HG03565 (cell line): Measurements from ENCODE around the gene RCCD1.
"Not testable (repeated sequence)": the region's sequence is repeated elsewhere in the genome, so short reads cannot be mapped to it uniquely, and the experiment has no call there.

Experiments used
- ATAC-seq: cut with Tn5 transposase; IDR thresholded peaks from one replicate; pipeline ENCODE4 v1.9.1; 2021; ENCODE audit warnings: mild to moderate bottlenecking, moderate library complexity; ENCODE audit not compliant: unreplicated experiment

Gene RCCD1, protein sequence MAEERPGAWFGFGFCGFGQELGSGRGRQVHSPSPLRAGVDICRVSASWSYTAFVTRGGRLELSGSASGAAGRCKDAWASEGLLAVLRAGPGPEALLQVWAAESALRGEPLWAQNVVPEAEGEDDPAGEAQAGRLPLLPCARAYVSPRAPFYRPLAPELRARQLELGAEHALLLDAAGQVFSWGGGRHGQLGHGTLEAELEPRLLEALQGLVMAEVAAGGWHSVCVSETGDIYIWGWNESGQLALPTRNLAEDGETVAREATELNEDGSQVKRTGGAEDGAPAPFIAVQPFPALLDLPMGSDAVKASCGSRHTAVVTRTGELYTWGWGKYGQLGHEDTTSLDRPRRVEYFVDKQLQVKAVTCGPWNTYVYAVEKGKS

DNA sequence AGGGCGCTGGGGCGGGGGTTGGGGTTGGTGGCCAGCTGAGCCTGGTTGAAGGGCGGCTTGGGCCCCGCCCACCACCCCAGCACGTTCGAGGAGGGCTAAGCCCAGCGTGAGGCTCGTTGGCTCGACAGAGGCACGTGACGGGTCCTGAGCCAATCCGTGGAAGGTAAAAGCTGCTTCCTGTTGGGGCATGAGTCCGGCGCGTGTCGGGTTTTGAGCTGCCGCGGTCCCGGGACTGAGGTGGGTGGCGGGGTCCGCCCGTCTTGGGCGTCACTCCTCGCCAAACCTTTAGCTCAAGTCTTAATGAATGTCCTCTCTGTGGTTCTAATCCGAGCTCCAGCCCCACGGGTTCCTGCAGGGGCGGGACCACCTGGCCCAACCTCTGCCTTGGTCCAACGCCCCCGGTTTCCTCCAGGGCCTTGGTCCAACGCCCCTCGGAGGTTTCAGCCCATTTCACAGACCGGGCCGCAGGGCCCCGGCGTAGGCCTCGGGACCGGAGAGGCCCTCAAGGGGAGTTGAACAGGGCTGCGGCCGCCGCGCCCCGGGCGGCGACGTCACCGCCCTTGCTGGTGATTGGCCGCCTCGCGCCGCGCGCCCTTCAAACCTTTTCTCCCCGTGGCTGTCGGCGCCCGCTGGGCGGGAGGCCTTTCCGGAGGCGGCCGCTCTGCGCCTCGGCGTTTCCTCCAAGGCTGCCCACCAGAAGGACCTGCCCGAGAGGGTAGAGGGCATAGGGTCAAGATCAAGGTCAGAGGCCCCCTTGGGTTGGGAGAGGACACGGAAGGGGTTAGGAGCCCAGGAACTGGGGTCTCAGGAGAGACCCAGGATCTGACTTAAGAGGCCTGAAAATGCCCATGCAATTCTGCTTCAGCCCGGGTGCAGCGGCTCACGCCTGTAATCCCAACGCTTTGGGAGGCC is at the start of gene RCCD1:
RCCD1 (plus strand) TSS at position 173 of the 912 bp plus-strand sequence. CDS start 1,851 bp downstream, outside the sequence.
- ATAC-seq, result peak; percentile 83

DNA sequence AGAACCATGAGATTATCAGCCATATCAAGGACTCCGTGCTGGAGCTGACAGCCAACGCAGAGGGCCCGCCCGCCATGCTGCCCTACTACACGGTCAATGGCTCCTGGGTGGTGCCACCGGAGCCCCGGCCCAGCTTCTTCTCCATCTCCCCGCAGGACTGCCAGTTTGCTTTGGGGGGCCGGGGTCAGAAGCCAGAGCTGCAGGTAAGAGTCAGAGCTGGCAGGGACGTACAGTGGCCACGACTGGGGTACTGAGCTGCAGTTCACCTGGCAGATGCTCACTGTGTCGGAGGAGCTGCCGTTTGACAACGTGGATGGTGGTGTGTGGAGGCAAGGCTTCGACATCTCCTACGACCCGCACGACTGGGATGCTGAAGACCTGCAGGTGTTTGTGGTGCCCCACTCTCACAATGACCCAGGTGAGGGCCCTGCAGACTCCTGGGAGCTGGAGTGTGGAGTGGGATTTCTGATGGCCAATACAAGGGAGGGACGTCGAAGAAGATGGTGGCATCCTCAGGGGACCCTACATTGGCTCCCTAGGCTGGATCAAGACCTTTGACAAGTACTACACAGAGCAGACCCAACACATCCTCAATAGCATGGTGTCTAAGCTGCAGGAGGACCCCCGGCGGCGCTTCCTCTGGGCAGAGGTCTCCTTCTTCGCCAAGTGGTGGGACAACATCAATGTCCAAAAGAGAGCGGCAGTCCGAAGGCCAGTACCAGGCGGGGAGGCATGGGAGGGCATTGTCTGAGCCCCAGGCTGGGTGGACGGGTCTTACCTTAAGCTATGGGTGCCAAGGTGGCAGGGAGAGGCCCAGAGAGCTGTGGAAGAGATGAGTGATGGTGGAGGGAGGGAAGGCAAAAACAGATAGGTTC is 49.1 kb upstream of the RCCD1 start:
- ATAC-seq, result no peak

DNA sequence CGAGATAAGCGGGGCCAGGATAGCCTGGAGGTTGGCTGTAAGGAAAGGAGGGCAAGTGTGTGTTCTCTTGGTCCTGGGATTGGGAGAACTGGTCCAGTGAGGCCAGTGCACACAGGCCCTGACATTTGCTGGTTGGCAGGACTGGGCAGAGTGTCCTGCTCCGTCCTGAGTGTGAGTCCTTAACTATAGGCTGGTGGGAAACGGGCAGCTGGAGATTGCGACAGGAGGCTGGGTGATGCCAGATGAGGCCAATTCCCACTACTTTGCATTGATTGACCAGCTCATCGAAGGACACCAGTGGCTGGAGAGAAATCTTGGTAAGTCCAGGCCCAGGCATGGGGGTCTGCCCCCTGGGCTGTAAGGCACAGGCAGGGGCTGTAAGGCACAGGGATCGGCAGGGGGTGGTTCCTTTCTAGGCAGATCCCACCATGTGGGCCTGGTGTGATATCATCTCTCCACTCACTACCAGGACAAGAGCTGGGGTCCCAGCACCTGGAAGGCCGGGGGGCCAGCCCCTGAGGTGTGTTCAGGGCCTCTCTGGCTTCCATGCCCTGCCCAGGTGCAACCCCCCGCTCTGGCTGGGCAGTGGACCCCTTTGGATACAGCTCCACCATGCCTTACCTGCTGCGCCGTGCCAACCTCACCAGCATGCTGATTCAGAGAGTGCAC is 48.4 kb upstream of the RCCD1 start:
- ATAC-seq, result no peak

DNA sequence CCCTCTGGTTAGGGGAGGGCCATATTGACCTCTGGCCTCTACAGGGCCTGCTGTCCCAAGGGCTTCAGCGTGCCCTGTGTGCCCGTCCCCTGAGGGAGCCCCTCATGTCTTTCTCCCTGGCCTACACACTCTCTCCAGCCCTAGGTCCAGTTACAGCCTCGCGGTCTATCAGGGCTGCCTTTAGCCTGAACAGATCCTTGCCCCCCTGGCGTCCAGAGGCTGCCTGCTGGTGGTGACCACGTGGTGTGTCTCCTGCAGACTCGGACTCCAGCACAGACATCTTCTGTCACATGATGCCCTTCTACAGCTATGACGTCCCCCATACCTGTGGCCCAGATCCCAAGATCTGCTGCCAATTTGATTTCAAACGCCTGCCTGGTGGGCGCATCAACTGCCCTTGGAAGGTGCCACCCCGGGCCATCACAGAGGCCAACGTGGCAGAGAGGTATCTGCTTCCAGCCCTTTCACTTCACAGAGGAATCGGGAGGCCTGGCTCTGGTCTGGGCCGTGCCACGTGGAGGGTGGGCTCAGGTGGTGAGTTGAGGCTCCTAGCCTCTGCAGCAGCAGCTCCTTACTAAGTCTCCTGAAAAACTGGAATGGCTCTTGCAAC is 47.5 kb upstream of the RCCD1 start:
- ATAC-seq, result no peak

DNA sequence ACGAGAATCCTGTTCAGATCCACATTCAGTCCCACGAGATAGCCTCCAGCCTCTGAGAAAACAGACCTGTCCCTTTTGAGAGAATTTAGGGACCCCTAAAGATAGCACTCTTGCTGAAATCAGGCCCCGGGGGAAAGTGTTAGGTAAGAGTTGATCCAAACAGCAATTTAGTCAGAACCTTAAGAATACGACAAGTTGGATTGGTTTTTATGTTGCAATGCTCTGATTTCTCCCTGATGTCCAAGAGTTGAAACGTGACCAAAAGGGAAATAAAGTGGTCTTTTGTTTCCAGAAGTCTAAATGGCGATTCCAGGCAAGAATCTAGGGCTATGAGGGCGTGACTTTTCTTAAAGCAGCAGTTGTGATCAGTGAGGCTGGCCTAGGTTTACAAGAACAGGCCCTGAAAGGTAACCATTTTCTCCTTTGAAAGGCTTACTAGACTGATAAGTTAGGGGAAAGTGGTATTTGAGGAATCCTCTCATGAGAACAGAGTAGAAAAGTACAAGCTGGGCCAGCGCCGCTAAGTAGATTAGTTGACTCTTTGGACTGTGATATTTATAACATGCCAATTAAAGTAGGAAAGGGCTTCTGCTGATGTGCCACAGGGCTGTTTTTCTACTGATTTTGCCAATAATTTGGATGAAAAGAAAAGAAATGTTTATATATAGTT is 46.7 kb upstream of the RCCD1 start:
- no peak for ATAC-seq

DNA sequence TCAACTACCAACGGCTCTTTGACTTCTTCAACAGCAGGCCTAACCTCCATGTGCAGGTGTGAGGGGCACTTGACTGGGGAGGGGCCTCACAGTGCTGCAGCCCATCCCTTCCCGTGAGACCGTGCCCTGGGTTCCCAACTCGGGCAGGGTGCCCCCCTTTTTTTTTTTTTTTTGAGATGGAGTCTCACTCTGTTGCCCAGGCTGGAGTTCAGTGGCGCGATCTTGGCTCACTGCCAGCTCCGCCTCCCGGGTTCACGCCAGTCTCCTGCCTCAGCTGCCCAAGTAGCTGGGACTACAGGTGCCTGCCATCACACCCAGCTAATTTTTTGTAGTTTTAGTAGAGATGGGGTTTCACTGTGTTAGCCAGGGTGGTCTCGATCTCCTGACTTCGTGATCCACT is 45.2 kb upstream of the RCCD1 start:
- ATAC-seq, result not testable (repeated sequence)

DNA sequence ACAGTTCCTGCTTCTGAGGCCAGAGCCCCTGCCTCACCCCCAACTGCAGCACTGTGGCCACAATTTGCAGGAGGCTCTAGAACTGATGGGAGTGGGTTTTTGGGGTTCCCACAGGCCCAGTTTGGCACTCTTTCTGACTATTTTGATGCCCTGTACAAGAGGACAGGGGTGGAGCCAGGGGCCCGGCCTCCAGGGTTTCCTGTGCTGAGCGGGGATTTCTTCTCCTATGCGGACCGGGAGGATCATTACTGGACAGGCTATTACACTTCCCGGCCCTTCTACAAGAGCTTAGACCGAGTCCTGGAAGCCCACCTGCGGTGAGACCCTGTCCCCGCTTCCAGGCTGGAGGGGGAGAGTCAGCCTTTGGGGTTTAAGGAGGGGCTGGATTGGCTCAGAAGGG is 44.7 kb upstream of the RCCD1 start:
- no peak for ATAC-seq

DNA sequence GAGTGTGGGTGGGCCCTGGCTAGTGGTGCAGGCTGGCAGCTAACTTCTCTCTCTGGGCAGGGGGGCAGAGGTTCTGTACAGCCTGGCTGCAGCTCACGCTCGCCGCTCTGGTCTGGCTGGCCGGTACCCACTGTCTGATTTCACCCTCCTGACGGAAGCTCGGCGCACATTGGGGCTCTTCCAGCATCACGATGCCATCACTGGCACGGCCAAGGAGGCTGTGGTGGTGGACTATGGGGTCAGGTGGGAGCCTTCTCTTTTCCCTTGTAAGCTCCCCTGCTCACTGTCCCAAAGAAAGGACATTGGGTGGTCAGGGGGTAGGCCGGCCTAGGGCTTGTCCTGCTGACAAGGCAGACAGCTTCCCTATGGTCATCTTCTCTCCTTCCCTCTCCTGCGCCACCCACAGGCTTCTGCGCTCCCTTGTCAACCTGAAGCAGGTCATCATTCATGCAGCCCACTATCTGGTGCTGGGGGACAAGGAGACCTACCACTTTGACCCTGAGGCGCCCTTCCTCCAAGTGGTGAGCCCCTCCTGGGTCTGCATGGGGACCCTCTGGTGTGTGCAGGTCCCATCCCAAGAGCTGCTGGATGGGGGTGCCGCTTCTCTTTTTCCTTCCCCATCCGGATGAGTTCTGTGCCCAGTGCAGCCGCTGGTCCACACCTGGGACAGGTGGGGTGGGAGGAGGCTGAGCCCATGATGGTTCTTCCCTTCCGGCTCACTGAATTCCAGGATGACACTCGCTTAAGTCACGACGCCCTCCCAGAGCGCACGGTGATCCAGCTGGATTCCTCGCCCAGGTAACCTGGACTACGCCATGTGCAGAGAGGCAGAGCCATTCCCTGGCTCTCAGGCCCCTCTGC is 44.0 kb upstream of the RCCD1 start:
- no peak for ATAC-seq

DNA sequence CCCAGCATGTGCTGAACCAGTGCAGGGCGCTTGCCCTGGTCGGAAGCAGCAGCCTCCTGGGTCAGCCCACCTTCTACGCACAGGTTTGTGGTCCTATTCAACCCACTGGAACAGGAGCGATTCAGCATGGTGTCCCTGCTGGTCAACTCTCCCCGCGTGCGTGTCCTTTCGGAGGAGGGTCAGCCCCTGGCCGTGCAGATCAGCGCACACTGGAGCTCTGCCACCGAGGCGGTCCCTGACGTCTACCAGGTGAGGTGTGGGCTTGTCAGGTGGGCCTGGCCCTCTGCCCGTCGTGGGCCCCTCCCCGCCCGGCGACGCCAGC is 43.4 kb upstream of the RCCD1 start:
- no peak for ATAC-seq

DNA sequence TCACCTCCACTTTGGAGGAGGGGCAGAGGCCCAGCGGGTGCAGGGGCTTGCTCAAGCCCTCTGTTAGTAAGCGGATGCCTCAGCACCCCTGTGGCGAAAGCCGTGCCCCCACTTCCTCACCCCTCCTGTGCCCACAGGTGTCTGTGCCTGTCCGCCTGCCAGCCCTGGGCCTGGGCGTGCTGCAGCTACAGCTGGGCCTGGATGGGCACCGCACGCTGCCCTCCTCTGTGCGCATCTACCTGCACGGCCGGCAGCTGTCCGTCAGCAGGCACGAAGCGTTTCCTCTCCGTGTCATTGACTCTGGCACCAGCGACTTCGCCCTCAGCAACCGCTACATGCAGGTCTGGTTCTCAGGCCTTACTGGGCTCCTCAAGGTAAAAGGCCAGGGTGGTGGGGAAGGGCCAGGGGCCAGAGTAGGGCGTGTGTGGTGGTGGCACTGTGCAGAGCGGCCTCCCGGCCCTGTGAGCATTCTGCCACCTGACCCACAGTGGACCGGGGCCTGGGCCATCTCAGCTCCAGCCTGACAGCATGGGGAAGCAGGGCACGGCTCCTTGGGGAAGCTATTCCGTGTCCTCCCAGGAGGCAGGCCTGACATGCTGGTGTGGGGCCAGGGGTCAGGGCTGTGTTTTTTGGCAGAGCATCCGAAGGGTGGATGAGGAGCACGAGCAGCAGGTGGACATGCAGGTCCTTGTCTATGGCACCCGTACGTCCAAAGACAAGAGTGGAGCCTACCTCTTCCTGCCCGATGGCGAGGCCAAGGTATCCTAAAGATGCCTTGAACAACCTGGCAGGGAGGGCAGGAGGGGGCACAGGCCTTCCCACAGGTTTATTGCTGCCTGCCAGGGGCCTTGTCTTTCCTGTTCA is 42.5 kb upstream of the RCCD1 start:
- no peak for ATAC-seq

DNA sequence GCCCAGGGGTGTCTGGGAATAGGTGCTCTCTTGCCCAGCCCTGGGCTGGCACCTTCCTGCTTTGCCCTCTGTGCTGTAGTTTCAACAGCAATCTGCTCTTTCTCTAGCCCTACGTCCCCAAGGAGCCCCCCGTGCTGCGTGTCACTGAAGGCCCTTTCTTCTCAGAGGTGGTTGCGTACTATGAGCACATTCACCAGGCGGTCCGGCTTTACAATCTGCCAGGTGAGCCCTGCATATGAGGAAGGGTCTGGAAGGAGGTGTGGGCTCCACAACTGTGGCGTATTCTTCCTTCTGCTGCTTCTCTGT is 42.0 kb upstream of the RCCD1 start:
- no peak for ATAC-seq

DNA sequence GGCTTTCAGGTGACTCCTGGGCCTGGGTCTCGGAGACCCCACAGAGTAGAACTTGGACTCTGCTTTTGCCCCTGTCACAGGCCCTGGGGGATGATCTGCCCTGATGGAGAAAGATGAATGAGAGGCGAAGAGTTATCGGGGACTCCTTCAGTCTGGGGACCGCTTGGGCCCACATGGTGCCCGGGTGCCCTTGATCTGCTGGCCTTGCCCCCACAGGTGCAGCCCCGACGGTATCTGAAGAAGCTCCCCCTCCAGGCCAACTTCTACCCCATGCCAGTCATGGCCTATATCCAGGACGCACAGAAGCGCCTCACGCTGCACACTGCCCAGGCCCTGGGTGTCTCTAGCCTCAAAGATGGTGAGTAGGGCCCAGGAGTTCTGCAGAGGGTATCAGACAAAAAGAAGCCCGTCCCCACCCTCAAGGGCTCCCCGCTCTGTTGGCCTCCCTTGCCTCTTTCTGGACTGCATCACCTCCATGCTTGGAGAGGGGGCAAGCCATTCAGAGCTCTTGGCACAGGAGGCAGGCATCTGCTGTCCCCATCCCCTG is 41.2 kb upstream of the RCCD1 start:
- no peak for ATAC-seq

DNA sequence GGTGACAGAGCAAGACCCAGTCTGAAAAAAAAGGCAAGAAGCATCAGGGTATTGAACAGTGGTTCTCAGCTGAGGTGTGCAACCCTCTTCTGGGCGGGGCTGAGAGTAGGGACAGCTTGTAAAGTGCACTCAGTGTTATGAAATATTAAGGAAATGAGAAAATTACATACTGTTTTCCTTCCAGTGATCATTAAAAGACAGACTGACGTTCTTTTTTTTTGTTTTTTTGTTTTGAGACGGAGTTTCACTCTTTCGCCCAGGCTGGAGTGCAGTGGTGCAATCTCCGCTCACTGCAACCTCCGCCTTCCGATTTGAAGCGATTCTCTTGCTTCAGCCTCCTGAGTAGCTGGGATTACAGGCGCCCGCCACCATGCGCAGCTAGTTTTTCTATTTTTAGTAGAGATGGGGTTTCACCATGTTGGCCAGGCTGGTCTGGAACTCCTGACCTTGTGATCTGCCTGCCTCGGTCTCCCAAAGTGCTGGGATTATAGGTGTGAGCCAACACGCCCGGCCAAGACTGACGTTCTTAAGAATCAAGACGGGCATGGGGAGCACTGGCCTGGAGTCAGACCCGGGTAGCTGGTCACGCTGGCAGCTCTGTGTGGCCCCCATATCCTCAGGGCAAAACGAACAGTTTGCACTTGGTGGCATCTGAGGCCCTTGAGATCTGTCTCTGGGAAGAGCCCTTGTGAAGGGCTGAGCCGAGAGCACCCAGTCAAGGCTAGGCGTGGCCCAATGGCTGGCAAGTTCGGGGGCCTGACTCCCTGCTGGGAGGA is 40.2 kb upstream of the RCCD1 start:
- ATAC-seq, result no peak

DNA sequence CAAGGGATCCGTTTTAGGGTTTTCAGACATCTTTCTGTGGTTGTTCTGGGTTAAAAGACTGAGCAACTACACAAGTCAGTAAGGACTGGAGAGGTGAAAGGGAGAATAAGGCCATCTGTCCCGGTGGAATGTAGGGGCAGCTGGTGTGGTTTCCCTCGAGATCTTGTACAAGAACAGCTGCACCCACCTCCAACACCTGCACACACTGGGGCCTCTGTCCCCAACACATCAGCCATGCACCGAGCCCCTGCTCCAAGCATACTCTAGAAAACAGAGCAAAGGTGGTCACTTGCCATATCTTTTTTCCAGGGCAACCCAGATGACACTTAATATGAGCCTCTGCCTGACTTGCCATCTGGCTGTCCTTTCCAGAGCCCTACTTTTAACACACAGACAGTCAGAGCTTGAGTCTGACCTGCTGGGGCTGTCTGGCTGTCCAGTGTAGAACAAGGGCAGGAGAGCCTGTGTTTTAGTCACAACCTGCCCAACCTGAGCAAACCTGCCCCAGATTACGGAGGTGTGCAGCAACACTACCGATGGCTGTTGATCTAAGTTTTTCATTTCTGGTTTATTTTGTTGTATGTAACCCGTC is 39.4 kb upstream of the RCCD1 start:
- ATAC-seq, result no peak

DNA sequence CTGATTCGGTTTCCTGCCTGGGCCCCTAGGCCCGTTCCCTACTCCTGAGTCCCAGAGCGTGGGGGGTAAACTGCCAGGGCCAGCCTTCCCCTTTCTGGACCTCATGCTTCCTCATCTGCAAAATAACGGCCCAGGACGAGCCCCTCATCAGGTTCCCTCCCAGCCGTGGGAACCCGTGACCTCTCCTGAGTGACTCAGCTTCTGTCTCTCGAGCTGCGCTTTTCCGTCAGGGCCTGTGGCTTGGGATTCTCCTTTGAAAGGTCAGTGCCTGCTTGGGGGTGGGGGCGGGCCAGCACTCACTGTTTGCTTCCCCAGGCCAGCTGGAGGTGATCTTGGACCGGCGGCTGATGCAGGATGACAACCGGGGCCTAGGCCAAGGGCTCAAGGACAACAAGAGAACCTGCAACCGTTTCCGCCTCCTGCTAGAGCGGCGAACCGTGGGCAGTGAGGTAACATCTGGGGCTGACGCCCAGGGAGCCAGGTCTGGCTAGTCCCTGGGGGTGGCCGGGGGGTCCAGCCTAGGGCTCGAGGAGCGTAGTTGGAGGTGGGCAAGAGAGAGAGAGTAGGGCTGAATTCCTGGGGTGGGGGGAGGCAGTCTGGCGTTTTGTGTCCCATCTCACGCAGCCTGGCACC is 38.8 kb upstream of the RCCD1 start:
- no peak for ATAC-seq

DNA sequence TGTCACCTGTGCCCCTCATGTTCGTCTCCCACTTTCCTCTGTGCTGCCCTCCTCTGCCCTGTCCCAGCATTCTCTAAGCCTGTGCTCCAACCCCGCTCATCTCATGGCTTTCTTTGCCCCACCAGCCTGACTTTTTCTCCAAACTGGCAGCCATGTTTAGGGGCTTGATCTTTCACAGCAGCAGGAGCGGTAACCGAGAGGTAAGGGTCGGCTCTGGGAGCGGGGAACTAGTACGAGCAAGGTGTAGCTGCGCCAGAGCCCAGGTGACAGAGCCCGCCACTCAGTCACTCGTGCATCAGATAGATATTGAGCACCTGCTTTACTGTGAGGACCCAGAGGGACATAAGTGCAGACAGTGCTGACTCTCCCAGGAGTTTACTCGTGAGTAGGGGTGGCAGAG is 38.2 kb upstream of the RCCD1 start:
- ATAC-seq, result no peak
